A549 (cell line): ENCODE measurements around the gene FBF1. TPM values are rescaled to one million over a fixed set of nuclear protein-coding genes. Genes with fewer than 3 reads are reported as not detected.

Experiments used
- BCL3 ChIP-seq: fragments of >200 bp; sonication (Bioruptor Twin); formaldehyde crosslinking; IDR thresholded peaks from 3 replicates; pipeline ENCODE4 v1.6.1; 2016
- CBX2 ChIP-seq: fragments of 200-600 bp; sonication (generic); IDR thresholded peaks from 2 replicates; pipeline ENCODE4 v1.6.1; 2016; ENCODE audit warnings: low read depth, mild to moderate bottlenecking, borderline replicate concordance
- CBX8 ChIP-seq: fragments of 200-600 bp; sonication (generic); IDR thresholded peaks from 2 replicates; pipeline ENCODE4 v1.6.1; 2016
- CEBPB ChIP-seq, 2 experiments: fragments of >200 bp in 1 of 2; sonication (Bioruptor Twin) in 1 of 2; formaldehyde crosslinking in 1 of 2; IDR thresholded peaks; 2 replicates each; pipeline ENCODE4 v1.6.1; 2012 to 2016
- CTCF ChIP-seq: fragments of >200 bp; sonication (Bioruptor Twin); formaldehyde crosslinking; IDR thresholded peaks from 3 replicates; pipeline ENCODE4 v1.5.1; 2016
- E2F6 ChIP-seq: IDR thresholded peaks from 2 replicates; pipeline ENCODE4 v1.6.1; 2012; ENCODE audit warnings: low read depth, borderline replicate concordance
- EHF ChIP-seq: fragments of 250-450 bp; sonication (Bioruptor Pico); IDR thresholded peaks from 2 replicates; pipeline ENCODE4 v1.5.0; 2020; ENCODE audit warnings: mild to moderate bottlenecking
- EHMT2 ChIP-seq: fragments of 200-600 bp; sonication (generic); IDR thresholded peaks from 2 replicates; pipeline ENCODE4 v1.6.1; 2016; ENCODE audit warnings: antibody characterized with exemption, low read depth, mild to moderate bottlenecking, moderate library complexity
- ELK1 ChIP-seq: fragments of 150-350 bp; IDR thresholded peaks from 2 replicates; pipeline ENCODE4 v1.6.1; 2014; ENCODE audit warnings: low read depth, mild to moderate bottlenecking, low read length
- EP300 ChIP-seq, 2 experiments: fragments of >200 bp; sonication (Bioruptor Twin); formaldehyde crosslinking; IDR thresholded peaks; 2 replicates in 1 of 2; 3 replicates in 1 of 2; pipeline ENCODE4 v1.6.1; 2016 to 2017
- ESRRA ChIP-seq: fragments of 150-350 bp; IDR thresholded peaks from 2 replicates; pipeline ENCODE4 v1.6.1; 2014; ENCODE audit warnings: mild to moderate bottlenecking, low read length, borderline replicate concordance
- FOSB ChIP-seq: fragments of 250-450 bp; sonication (Bioruptor Pico); IDR thresholded peaks from 2 replicates; pipeline ENCODE4 v1.5.0; 2020; ENCODE audit warnings: mild to moderate bottlenecking, moderate library complexity
- FOXS1 ChIP-seq: fragments of 250-450 bp; sonication (Bioruptor Pico); IDR thresholded peaks from 2 replicates; pipeline ENCODE4 v1.5.0; 2020; ENCODE audit warnings: mild to moderate bottlenecking, moderate library complexity
- GATA3 ChIP-seq: IDR thresholded peaks from 2 replicates; pipeline ENCODE4 v1.6.1; 2012; ENCODE audit warnings: borderline replicate concordance
- HMGXB4 ChIP-seq: fragments of 250-450 bp; sonication (Bioruptor Pico); IDR thresholded peaks from 2 replicates; pipeline ENCODE4 v1.5.0; 2021; ENCODE audit warnings: mild to moderate bottlenecking, moderate library complexity, borderline replicate concordance
- HOXA7 ChIP-seq: fragments of 250-450 bp; sonication (Bioruptor Pico); IDR thresholded peaks from 2 replicates; pipeline ENCODE4 v1.5.0; 2020; ENCODE audit warnings: mild to moderate bottlenecking, moderate library complexity
- HOXB5 ChIP-seq: fragments of 250-450 bp; sonication (Bioruptor Pico); IDR thresholded peaks from 2 replicates; pipeline ENCODE4 v1.5.0; 2020; ENCODE audit warnings: mild to moderate bottlenecking, moderate library complexity
- KDM5A ChIP-seq: fragments of 200-600 bp; sonication (generic); IDR thresholded peaks from 2 replicates; pipeline ENCODE4 v1.6.1; 2016; ENCODE audit warnings: antibody characterized with exemption, mild to moderate bottlenecking
- NPAS2 ChIP-seq: fragments of 250-450 bp; sonication (Bioruptor Pico); IDR thresholded peaks from 2 replicates; pipeline ENCODE4 v1.8.0; 2022; ENCODE audit warnings: mild to moderate bottlenecking, moderate library complexity, borderline replicate concordance
- PBX3 ChIP-seq: IDR thresholded peaks from 2 replicates; pipeline ENCODE4 v1.6.1; 2012
- PHF8 ChIP-seq: fragments of 200-600 bp; sonication (generic); IDR thresholded peaks from 2 replicates; pipeline ENCODE4 v1.6.1; 2016; ENCODE audit warnings: low read depth, mild to moderate bottlenecking, antibody characterized with exemption, moderate library complexity, borderline replicate concordance
- RAD21 ChIP-seq, 2 experiments: fragments of >200 bp in 1 of 2; sonication (Bioruptor Twin) in 1 of 2; formaldehyde crosslinking in 1 of 2; IDR thresholded peaks in 1 of 2; conservative IDR thresholded peaks in 1 of 2; 2 replicates in 1 of 2; 3 replicates in 1 of 2; pipeline ENCODE4 v1.6.1; 2012 to 2018; ENCODE audit warnings: inconsistent platforms in 1 of 2
- REST ChIP-seq: fragments of 200-600 bp; sonication (generic); IDR thresholded peaks from 2 replicates; pipeline ENCODE4 v1.6.1; 2016; ENCODE audit warnings: antibody characterized with exemption, mild to moderate bottlenecking, moderate library complexity
- RFX5 ChIP-seq: fragments of 450-650 bp; IDR thresholded peaks from 2 replicates; pipeline ENCODE4 v1.7.1; 2014; ENCODE audit warnings: antibody characterized with exemption, mild to moderate bottlenecking, moderate library complexity
- RNF2 ChIP-seq: fragments of 200-600 bp; sonication (generic); IDR thresholded peaks from 2 replicates; pipeline ENCODE4 v1.6.1; 2016; ENCODE audit warnings: low read depth, mild to moderate bottlenecking, antibody characterized with exemption, moderate library complexity, borderline replicate concordance
- SMC3 ChIP-seq: fragments of >200 bp; sonication (Bioruptor Twin); formaldehyde crosslinking; IDR thresholded peaks from 3 replicates; pipeline ENCODE4 v1.6.1; 2018; ENCODE audit warnings: inconsistent platforms
- ZC3H11A ChIP-seq: fragments of 450-650 bp; IDR thresholded peaks from 2 replicates; pipeline ENCODE4 v1.6.1; 2014; ENCODE audit warnings: antibody characterized with exemption, mild to moderate bottlenecking
- ZFP36 ChIP-seq: fragments of 450-650 bp; IDR thresholded peaks from 2 replicates; pipeline ENCODE4 v1.6.1; 2014; ENCODE audit warnings: borderline replicate concordance; ENCODE audit not compliant: partially characterized antibody
- ZSCAN20 ChIP-seq: fragments of 250-450 bp; sonication (Bioruptor Pico); IDR thresholded peaks from 2 replicates; pipeline ENCODE4 v1.8.0; 2022; ENCODE audit warnings: mild to moderate bottlenecking, moderate library complexity
- polyA plus RNA-seq, 4 experiments: library from polyadenylated mRNA; depleted of rRNA in 3 of 4; stranded (reverse); fragments of >200 nt; fragmentation: RNase III in 1 of 4; extraction: RNeasy Plus Mini Kit Qiagen cat#74134 plus additional on column Dnase treatment in 1 of 4; gene quantifications; 2 replicates in 3 of 4; 3 replicates in 1 of 4; pipeline ENCODE4 v1.2.3, GENCODE V29; 2011 to 2017

Gene FBF1
- polyA plus RNA-seq, 2 of the 4 experiments (the other 2 are of a cell fraction), result 8.5 to 17.8 TPM

GRCh38 chr17:75876938-75877751, 63.7 kb downstream of the FBF1 start (continued):
- no peak for TF ChIP-seq CTCF
- TF ChIP-seq KDM5A, result no peak
- no peak for TF ChIP-seq FOXS1 (CRISPR knock-in tag)
- TF ChIP-seq ZSCAN20, result no peak
- TF ChIP-seq HMGXB4 (CRISPR knock-in tag), result no peak
- peak; percentile 41; the same call in 1 of the 2 replicates for TF ChIP-seq E2F6
- no peak for TF ChIP-seq EHMT2
- TF ChIP-seq CEBPB (IDR thresholded peaks at IDR 0.05), result no peak
- TF ChIP-seq ZC3H11A, result no peak
- TF ChIP-seq CBX8, result no peak
- no peak for TF ChIP-seq ZFP36
- 0 out of 3 replicates have a peak, but pooled peaks have one; percentile 56 for TF ChIP-seq BCL3
- TF ChIP-seq HOXA7 (CRISPR knock-in tag), result no peak
- no peak for TF ChIP-seq FOSB (CRISPR knock-in tag)
- TF ChIP-seq RFX5, result 0 out of 2 replicates have a peak, but pooled peaks have one; percentile 11
- peak; percentile 39; the same call in 2 of the 3 replicates for TF ChIP-seq SMC3
- no peak for TF ChIP-seq NPAS2 (CRISPR knock-in tag)
- TF ChIP-seq PBX3, result peak; percentile 73; the same call in 1 of the 2 replicates
- no peak for TF ChIP-seq REST
- no peak for TF ChIP-seq ELK1
- peak; percentile 39 to 46; a peak in 3 of 5 replicates for TF ChIP-seq RAD21 (conservative IDR thresholded peaks at IDR 0.05 in 1 of 2, IDR thresholded peaks at IDR 0.05 in 1 of 2)
- TF ChIP-seq EHF (CRISPR knock-in tag), result no peak
- peak in 1 of 2 experiments; percentile 42; a peak in 1 of 5 replicates for TF ChIP-seq EP300 (IDR thresholded peaks at IDR 0.05)
- peak; percentile 70 for TF ChIP-seq GATA3
- no peak for TF ChIP-seq ESRRA
- no peak for TF ChIP-seq CBX2
- TF ChIP-seq RNF2, result peak; percentile 96; the same call in 1 of the 2 replicates
- TF ChIP-seq HOXB5 (CRISPR knock-in tag), result no peak
- no peak for TF ChIP-seq PHF8
